ENCODE data around the gene FAM135A.

DNA sequence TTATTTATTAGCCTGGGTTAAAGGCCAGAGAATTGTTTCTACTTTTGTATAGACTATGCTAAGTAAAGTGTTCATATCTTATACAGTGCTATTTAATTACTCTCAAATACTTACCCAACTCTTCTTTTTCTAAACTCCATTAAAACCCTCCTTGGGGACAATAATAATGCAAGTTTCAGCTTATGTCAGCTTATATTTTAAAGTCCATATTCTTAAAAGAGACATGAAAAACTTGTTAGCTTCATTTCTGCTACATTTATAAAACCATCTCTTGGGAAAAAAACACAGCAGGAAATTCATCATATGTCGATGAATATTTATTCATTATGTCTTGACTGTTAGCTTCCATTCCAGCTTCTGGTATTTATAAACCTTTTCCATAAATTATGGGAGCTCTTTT, 81.5 kb downstream of the FAM135A start:
- TF ChIP-seq, protein P1, sequence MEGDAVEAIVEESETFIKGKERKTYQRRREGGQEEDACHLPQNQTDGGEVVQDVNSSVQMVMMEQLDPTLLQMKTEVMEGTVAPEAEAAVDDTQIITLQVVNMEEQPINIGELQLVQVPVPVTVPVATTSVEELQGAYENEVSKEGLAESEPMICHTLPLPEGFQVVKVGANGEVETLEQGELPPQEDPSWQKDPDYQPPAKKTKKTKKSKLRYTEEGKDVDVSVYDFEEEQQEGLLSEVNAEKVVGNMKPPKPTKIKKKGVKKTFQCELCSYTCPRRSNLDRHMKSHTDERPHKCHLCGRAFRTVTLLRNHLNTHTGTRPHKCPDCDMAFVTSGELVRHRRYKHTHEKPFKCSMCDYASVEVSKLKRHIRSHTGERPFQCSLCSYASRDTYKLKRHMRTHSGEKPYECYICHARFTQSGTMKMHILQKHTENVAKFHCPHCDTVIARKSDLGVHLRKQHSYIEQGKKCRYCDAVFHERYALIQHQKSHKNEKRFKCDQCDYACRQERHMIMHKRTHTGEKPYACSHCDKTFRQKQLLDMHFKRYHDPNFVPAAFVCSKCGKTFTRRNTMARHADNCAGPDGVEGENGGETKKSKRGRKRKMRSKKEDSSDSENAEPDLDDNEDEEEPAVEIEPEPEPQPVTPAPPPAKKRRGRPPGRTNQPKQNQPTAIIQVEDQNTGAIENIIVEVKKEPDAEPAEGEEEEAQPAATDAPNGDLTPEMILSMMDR (IDR thresholded peaks at IDR 0.05) = no peak
- TF ChIP-seq POLR2A (IDR thresholded peaks at IDR 0.05) = no peak
